Testis (tissue), 3 donors: Measurements from ENCODE around the gene LSM7. TPM values are rescaled to one million over a fixed set of nuclear protein-coding genes. Genes with fewer than 3 reads are reported as not detected.
"Not testable (repeated sequence)": the region's sequence is repeated elsewhere in the genome, so short reads cannot be mapped to it uniquely, and the experiment has no call there.

Source experiments
- DNase-seq: peaks from one replicate; pipeline ENCODE4 v3.0.0-alpha.2; 2019
- H3K27ac ChIP-seq, 2 donors: fragments of 200-600 bp; sonication (generic); one replicate each; pipeline ENCODE4 v1.5.1; 2019
- H3K27me3 ChIP-seq: fragments of 200-600 bp; sonication (generic); one replicate; pipeline ENCODE4 v1.5.1; 2019
- H3K36me3 ChIP-seq: fragments of 200-600 bp; sonication (generic); one replicate; pipeline ENCODE4 v1.5.1; 2017; ENCODE audit warnings: low read depth; ENCODE audit errors: missing control alignments
- H3K4me1 ChIP-seq: fragments of 200-600 bp; sonication (generic); one replicate; pipeline ENCODE4 v1.5.1; 2019
- H3K4me3 ChIP-seq, 2 donors: fragments of 200-600 bp; sonication (generic); one replicate each; pipeline ENCODE4 v1.5.1; 2017 to 2019
- H3K9me3 ChIP-seq: fragments of 200-600 bp; sonication (generic); one replicate; pipeline ENCODE4 v1.5.1; 2017
- POLR2A ChIP-seq: fragments of 450-650 bp; IDR thresholded peaks from one replicate; pipeline ENCODE4 v1.6.1; 2017; ENCODE audit warnings: antibody characterized with exemption, mild to moderate bottlenecking, moderate library complexity
- WGBS, 2 donors: methylation state at CpG; one replicate each; pipeline ENCODE4 v1.1.5; 2018; 5-methylcytosine and 5-hydroxymethylcytosine counted together
- intact Hi-C: fragments of 100-400 bp; cut with DNase I; formaldehyde crosslinking; loops from one replicate; pipeline ENCODE4 v1.15.1; 2023; ENCODE audit warnings: low total_unique reads
- polyA plus RNA-seq: library from polyadenylated mRNA; stranded (reverse); fragments of 350-450 nt; fragmentation: Illumina TruSeq; extraction: RNeasy Lipid Tissue Mini Kit (QIAGEN cat#74804); gene quantifications from one replicate; pipeline ENCODE4 v1.2.3, GENCODE V29; 2014; ENCODE audit warnings: low read depth, low replicate concordance; ENCODE audit not compliant: insufficient read depth
- total RNA-seq, 2 donors: library from RNA; depleted of rRNA; stranded (reverse); fragments of >200 nt; gene quantifications; one replicate each; pipeline ENCODE4 v1.2.3, GENCODE V29; 2016
- TF ChIP-seq, protein P1 (sequence below), 3 experiments: fragments of 450-650 bp in 2 of 3; fragments of 200-600 bp in 1 of 3; sonication (generic) in 1 of 3; IDR thresholded peaks; one replicate each; pipeline ENCODE4 v1.5.1; 2016 to 2019; ENCODE audit warnings: antibody characterized with exemption in 3 of 3, mild to moderate bottlenecking in 2 of 3, moderate library complexity in 1 of 3

Gene LSM7
- total and polyA plus RNA-seq, 3 donors from 2014 or later, result 80.7 to 179 (median 163) TPM

DNA sequence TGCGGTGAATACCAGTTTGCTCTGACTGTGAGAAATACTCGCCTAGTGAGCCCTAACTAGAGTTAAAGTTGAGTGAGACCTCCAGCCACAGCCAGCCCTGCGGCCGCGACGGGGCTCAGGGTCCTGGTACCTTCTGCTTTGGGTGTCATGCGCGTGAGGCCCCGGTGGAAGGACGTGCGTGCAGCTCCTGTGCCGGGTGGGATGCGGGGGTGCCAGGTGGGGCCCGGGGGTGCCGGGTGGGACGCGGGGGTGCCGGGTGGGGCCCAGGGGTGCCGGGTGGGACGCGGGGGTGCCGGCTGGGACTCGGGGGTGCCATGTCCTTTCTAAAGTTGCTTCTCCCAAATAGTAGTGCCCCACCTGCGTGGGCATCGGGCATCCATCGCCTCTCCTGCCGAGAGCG lies 23.2 kb upstream of the LSM7 start:
- intact Hi-C loops, result no loop called here
- DNase-seq, result no peak
- Histone ChIP-seq H3K36me3 (no peaks in the 10 kb centered on the region), H3K4me1 (no peaks in the 10 kb centered on the region), H3K9me3 (no peaks in the 10 kb centered on the region), H3K27ac (no peak overlapping the region), H3K27me3 (no peaks in the 10 kb centered on the region), H3K4me3 (no peak overlapping the region)
- TF ChIP-seq POLR2A, result no peak
- TF ChIP-seq, protein P1, sequence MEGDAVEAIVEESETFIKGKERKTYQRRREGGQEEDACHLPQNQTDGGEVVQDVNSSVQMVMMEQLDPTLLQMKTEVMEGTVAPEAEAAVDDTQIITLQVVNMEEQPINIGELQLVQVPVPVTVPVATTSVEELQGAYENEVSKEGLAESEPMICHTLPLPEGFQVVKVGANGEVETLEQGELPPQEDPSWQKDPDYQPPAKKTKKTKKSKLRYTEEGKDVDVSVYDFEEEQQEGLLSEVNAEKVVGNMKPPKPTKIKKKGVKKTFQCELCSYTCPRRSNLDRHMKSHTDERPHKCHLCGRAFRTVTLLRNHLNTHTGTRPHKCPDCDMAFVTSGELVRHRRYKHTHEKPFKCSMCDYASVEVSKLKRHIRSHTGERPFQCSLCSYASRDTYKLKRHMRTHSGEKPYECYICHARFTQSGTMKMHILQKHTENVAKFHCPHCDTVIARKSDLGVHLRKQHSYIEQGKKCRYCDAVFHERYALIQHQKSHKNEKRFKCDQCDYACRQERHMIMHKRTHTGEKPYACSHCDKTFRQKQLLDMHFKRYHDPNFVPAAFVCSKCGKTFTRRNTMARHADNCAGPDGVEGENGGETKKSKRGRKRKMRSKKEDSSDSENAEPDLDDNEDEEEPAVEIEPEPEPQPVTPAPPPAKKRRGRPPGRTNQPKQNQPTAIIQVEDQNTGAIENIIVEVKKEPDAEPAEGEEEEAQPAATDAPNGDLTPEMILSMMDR (IDR thresholded peaks at IDR 0.05), result no peak
- WGBS, 2 donors, result 96 to 100% methylated on average over 1 to 27 of the region's 28 CpGs

- Histone ChIP-seq H3K36me3 (no peaks in the 10 kb centered on the region), H3K27me3 (no peaks in the 10 kb centered on the region), H3K9me3 (no peaks in the 10 kb centered on the region), H3K27ac (no peak overlapping the region), H3K4me1 (no peaks in the 10 kb centered on the region), H3K4me3 (no peak overlapping the region)
- intact Hi-C loops, result no loop called here
- TF ChIP-seq, protein P1 (IDR thresholded peaks at IDR 0.05), result no peak
- no peak for TF ChIP-seq POLR2A
- DNase-seq, result no peak
- WGBS, 2 donors, result 91% methylated on average over 16 of the region's 16 CpGs
Measured at GRCh38 chr19:2350656-2351055, 22.3 kb upstream of the LSM7 start.

- H3K36me3 ChIP-seq, intact Hi-C loops, DNase-seq, H3K4me3 ChIP-seq, H3K4me1 ChIP-seq, H3K9me3 ChIP-seq, H3K27ac ChIP-seq, H3K27me3 ChIP-seq: not testable (repeated sequence)
- whole genome bisulfite sequencing, 2 donors, result 92 to 94% methylated on average over 24 of the region's 24 CpGs
Measured at GRCh38 chr19:2349818-2350217, 21.4 kb upstream of the LSM7 start.

- intact Hi-C loops, result no loop called here
- peak; percentile 42 for DNase-seq
- Histone ChIP-seq H3K4me1 (no peaks in the 10 kb centered on the region), H3K4me3 (no peak overlapping the region), H3K9me3 (no peaks in the 10 kb centered on the region), H3K27me3 (no peaks in the 10 kb centered on the region), H3K36me3 (no peaks in the 10 kb centered on the region), H3K27ac (no peak overlapping the region)
- no peak for TF ChIP-seq POLR2A
- TF ChIP-seq, protein P1 (IDR thresholded peaks at IDR 0.05), result no peak
- 76 to 77% methylated on average over 25 of the region's 25 CpGs for WGBS, 2 donors
Measured at GRCh38 chr19:2345794-2346663, 17.6 kb upstream of the LSM7 start.

- H3K4me3 ChIP-seq, result no peak overlapping the region
- H3K27me3 ChIP-seq, result no peaks in the 10 kb centered on the region
- DNase-seq, result no peak
- no peak overlapping the region for H3K27ac ChIP-seq
- H3K36me3 ChIP-seq, result no peaks in the 10 kb centered on the region
- 92 to 95% methylated on average over 8 to 13 of the region's 17 CpGs for WGBS, 2 donors
- no peaks in the 10 kb centered on the region for H3K9me3 ChIP-seq
- intact Hi-C loops, result no loop called here
- TF ChIP-seq, protein P1 (IDR thresholded peaks at IDR 0.05), result no peak
- TF ChIP-seq POLR2A, result no peak
- H3K4me1 ChIP-seq, result no peaks in the 10 kb centered on the region
Measured at GRCh38 chr19:2345076-2345475, 16.7 kb upstream of the LSM7 start.
